Activated T-cell treated with anti-CD3 and anti-CD28 coated beads, Interleukin-2, amount 50 U/mL, for 1 hour (primary cell): Measurements from ENCODE around the gene KCNK1.

ENCODE experiments used
- DNase-seq: peaks from one replicate; pipeline ENCODE4 v3.0.0-alpha.2; 2020

The KCNK1 gene

GRCh38 chr1:233707880-233708815, 94.2 kb downstream of the KCNK1 start:
- DNase-seq, result no peak

- DNase-seq, result no peak
These were observed 96.1 kb downstream of the KCNK1 start for GRCh38 chr1:233710031-233710430.

DNA sequence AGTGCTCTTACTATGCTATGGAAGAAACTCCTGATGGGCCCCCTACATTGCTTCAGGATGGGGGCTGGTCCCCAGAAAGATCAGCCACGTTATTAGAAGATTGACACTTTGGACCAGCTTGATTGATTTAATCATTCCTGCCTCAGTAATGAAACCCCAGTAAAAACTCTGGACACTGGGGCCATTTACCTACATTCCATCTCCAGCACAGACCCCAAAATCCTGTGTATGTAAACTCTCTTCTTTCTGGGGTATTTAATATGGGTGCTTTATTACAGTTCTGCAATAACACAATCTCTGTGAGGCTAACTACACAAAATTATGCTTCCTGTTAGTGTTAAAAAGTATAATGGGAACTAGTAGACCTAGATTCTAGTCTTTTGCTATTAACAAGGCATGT, 96.6 kb downstream of the KCNK1 start:
- DNase-seq, result no peak

- no peak for DNase-seq
These were observed 100.8 kb downstream of the KCNK1 start for GRCh38 chr1:233714631-233715217.

- DNase-seq, result no peak
These were observed 104.2 kb downstream of the KCNK1 start for GRCh38 chr1:233718057-233718456.

DNA sequence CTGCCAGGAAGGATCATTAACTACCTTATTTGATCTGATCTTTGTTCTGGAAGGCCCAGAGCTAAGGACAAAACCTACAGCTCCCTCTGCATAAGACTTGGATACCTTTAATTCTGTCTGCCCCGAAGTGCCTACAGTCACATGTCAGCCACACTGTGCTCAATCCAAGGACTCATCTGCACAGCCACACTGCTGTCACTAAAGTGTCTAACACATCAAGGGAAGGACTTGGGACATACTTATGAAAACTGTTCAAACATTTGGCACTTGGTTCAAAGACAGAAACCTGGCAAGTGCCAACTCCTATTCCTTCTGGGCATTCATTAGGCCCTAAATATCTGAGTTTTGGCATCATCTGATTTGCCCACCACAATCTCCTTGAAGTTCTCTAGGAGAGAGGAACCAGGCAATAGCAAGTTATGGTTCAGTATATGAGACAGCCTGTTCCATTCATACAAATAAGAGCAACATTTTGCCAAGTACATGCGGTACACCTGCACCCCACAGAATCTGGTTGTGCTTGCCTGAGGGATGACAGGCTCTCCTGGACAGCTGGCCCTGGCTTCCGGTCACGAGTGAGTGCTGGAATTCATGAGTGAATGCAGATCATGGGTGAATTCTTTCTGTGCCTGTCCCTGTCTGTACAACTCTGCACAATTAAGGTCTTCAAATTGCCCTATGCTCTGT, 105.9 kb downstream of the KCNK1 start:
- DNase-seq, result no peak

GRCh38 chr1:233721004-233721595, 107.2 kb downstream of the KCNK1 start:
- no peak for DNase-seq
